ENCODE measurements around the gene MSH2.
"Not testable (repeated sequence)": the region's sequence is repeated elsewhere in the genome, so short reads cannot be mapped to it uniquely, and the experiment has no call there.

MSH2 gene

DNA sequence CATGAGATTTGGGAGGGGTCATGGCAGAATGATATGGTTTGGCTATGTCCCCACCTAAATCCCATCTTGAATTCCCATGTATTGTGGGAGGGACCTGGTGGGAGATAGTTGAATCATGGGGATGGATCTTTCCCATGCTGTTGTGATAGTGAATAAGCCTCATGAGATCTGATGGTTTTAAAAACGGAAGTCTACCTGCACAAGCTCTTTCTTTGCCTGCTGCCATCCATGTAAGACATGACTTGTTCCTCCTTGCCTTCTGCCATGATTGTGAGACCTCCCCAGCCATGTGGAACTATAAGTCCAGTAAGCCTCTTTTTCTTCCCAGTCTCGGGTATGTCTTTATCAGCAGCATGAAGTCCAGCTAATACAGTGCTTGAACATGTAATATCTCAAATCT lies 5.0 kb downstream of the MSH2 start:
- DNase-seq (ENCODE audit: low read depth), result not testable (repeated sequence)

- DNase-seq (ENCODE audit: low read depth), result no peak
Observed at GRCh38 chr2:47414682-47415458, 11.9 kb downstream of the MSH2 start.

DNA sequence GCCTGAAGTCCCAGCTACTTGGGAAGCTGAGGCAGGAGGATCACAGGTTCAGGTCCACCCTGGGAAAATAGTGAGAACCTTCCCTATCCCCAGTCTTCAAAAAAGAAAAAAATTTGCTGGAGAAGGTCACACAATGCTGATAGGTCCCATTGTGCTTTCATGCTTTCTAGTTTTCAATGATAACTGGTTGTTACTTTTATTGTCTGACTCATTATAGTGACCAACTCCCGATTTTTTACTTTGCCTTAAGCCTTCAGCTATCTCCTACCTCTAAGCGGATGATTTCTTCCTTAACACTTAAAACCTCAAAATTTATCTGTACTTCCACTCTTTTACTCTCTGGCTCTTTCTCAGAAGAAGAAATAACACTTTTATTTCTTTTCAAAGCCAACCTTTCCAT lies 17.3 kb downstream of the MSH2 start:
- no peak for DNase-seq (ENCODE audit: low read depth)

DNA sequence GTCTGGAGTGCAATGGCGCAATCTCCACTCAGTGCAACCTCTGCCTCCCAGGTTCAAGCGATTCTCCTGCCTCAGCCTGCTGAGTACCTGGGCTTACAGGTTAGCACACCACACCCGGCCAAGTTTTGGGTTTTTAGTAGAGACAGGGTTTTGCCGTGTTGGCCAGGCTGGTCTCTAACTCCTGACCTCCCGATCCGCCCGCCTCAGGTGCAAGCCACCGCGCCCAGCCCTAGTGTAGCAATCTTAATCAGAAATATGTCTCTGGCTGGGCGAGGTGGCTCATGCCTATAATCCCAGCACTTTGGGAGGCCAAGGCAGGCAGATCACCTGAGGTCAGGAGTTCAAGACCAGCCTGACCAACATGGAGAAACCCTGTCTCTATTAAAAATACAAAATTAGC lies 17.7 kb downstream of the MSH2 start:
- not testable (repeated sequence) for DNase-seq (ENCODE audit: low read depth)

GRCh38 chr2:47422016-47422415 lies 19.1 kb downstream of the MSH2 start:
- DNase-seq (ENCODE audit: low read depth), result no peak

DNA sequence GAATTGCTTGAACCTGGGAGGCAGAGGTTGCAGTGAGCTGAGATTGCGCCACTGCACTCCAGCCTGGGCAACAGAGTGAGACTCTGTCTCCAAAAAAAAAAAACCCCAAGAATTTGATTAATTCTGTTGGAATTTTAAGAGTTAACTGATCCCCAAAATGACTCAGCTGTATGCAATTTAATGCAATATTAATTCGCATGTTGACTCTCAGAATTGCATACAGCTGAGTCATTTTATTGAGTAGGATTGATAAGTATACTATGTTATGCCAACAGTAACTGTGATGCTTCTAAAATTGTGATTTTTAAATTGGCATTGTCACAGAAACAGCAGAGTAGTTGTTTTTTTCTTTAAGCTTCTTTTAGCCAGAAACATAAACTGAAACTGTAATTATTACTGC lies 19.6 kb downstream of the MSH2 start:
- DNase-seq (ENCODE audit: low read depth), result no peak

DNA sequence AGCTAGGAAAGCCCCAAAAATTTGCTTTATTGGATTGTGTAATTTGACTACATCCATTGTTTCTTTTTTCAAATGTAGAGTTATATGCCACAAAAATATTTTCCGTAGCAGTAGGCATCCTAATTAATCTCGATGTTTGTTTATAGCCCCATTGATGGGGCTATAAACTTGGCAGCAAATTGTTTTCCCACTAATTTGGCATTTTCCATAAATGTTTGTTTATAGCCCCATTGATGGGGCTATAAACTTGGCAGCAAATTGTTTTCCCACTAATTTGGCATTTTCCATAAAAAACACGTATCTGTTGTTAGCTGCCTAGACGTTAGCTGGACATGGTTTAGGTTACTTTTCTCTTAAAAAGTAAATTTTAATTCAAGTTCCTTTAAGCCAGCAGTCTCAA lies 23.8 kb downstream of the MSH2 start:
- DNase-seq (ENCODE audit: low read depth), result no peak

DNA sequence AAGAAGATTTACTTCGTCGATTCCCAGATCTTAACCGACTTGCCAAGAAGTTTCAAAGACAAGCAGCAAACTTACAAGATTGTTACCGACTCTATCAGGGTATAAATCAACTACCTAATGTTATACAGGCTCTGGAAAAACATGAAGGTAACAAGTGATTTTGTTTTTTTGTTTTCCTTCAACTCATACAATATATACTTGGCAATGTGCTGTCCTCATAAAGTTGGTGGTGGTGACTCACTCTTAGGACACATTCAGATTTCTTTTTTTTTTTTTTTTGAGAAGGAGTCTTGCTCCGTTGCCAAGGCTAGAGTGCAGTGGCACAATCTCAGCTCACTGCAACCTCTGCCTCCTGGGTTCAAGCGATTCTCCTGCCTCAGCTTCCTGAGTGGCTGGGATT lies 26.8 kb downstream of the MSH2 start:
- DNase-seq (ENCODE audit: low read depth), result no peak

- not testable (repeated sequence) for DNase-seq (ENCODE audit: low read depth)
Observed at GRCh38 chr2:47433006-47433405, 30.1 kb downstream of the MSH2 start.

DNA sequence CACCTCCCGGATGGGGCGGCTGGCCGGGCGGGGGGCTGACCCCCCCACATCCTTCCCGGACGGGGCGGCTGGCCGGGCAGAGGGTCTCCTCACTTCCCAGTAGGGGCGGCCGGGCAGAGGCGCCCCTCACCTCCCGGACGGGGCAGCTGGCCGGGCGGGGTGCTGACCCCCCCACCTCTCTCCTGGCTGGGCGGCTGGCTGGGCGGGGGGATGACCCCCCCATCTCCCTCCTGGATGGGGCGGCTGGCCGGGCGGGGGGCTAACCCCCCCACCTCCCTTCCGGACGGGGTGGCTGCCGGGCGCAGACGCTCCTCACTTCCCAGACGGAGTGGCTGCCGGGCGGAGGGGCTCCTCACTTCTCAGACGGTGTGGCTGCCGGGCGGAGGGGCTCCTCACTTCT lies 30.5 kb downstream of the MSH2 start:
- DNase-seq (ENCODE audit: low read depth), result not testable (repeated sequence)

DNA sequence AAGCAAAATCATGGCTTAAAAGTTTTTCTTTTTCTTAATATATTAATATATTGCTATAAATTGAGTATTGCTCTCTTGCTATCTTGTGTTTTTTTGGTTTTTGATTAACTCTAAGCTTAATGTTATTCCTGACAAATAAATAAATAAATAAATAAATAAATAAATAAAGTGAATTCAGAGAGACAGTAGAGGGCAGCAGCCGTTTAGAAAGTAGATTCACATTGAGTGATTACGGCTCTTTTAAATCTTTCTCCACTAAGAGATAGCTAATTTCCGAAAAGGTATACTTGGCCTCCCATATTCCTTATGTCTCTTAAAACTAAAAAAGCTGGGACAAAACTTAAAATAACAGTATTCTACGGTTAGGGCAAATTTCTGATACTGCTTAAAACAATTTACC lies 34.3 kb downstream of the MSH2 start:
- no peak for DNase-seq (ENCODE audit: low read depth)

DNA sequence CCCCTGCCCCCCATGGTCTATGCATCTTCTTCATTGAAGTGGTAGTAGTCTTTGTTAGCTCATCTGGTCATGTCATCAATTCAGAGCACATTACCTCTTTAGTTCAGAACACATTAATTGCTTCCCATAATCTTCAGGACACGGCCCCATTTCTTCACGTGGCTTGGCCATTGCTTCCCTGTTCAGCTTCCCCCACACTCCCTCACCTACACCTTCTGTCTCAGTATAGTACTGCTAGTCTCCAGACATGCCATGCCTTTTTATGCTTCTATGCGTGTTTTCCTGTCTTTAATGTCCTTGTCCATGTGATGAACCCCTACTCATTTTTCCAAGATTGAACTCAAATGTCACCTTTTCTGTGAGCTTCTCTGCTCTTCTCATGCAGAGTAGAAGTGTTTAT lies 35.1 kb downstream of the MSH2 start:
- DNase-seq (ENCODE audit: low read depth), result no peak

- no peak for DNase-seq (ENCODE audit: low read depth)
Observed at GRCh38 chr2:47438783-47439182, 35.8 kb downstream of the MSH2 start.

- DNase-seq (ENCODE audit: low read depth), result no peak
Observed at GRCh38 chr2:47451790-47452189, 48.8 kb downstream of the MSH2 start.

- DNase-seq (ENCODE audit: low read depth), result no peak
Observed at GRCh38 chr2:47452761-47453160, 49.8 kb downstream of the MSH2 start.

DNA sequence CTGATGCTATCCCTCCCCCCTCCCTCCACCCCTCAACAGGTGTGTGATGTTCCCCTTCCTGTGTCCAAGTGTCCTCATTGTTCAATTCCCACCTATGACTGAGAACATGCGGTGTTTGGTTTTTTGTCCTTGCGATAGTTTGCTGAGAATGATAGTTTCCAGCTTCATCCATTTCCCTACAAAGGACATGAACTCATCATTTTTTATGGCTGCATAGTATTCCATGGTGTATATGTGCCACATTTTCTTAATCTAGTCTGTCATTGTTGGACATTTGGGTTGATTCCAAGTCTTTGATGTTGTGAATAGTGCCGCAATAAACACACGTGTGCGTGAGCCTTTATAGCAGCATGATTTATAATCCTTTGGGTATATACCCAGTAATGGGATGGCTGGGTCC lies 51.9 kb downstream of the MSH2 start:
- not testable (repeated sequence) for DNase-seq (ENCODE audit: low read depth)

- no peak for DNase-seq (ENCODE audit: low read depth)
Observed at GRCh38 chr2:47455411-47455810, 52.5 kb downstream of the MSH2 start.

DNA sequence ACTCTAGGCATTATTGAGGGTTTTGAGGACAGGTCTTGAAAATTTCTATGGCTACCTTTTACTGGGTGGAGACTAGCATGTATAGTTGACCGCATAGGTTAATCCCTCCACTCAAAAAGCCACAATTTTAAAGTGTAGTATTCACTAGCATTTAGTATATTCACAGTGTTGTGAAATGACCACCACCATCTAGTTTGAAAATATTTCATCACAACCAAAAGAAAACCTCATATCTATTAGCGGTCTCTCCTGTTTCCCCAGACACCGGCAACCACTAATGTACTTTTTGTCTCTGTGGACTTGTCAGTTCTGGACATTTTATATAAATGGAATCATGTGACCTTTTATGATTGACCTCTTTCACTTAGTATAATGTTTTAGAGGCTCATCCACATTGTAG lies 53.9 kb downstream of the MSH2 start:
- no peak for DNase-seq (ENCODE audit: low read depth)

GRCh38 chr2:47457268-47457667 lies 54.3 kb downstream of the MSH2 start:
- DNase-seq (ENCODE audit: low read depth), result no peak

DNA sequence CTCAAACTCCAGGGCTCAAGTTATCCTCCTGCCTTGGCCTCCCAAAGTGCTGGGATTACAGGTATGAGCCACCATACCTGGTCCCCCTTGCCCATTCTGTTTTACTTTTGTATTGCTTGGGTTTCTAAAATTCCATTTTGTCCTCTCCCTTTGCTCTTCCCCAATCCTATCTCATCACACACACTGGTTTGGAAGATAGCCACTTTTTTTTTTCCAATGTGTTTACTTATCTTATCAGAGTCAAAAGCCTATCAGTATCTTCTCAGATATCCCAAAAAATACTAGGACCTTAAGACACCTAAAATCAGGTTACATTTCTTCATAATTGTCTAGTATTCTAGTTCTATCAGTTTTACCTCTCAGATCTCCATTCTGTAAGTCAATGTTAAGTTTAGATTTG lies 56.1 kb downstream of the MSH2 start:
- DNase-seq (ENCODE audit: low read depth), result no peak

DNA sequence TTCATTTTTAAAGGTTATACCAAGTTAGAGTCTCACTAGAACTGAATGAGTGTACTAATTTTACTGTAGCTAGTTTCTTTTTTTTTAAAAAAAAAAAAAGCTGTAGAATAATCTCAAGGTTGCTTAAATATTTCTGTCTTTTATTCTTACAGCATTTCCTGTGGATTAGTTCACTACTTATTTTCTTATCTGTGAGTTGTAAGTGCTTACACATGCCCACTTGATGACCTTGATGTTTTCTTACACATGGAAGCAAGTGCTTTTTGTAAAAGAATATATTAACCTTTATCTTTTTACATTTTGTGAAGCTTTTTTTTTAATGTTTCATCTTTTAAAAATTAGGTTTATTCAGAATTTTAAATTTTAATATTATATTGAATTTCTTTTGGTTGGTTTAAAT lies 57.8 kb downstream of the MSH2 start:
- DNase-seq (ENCODE audit: low read depth), result no peak

GRCh38 chr2:47471429-47472116 lies 68.6 kb downstream of the MSH2 start:
- no peak for DNase-seq (ENCODE audit: low read depth)

- no peak for DNase-seq (ENCODE audit: low read depth)
Observed at GRCh38 chr2:47479863-47480262, 76.9 kb downstream of the MSH2 start.

DNA sequence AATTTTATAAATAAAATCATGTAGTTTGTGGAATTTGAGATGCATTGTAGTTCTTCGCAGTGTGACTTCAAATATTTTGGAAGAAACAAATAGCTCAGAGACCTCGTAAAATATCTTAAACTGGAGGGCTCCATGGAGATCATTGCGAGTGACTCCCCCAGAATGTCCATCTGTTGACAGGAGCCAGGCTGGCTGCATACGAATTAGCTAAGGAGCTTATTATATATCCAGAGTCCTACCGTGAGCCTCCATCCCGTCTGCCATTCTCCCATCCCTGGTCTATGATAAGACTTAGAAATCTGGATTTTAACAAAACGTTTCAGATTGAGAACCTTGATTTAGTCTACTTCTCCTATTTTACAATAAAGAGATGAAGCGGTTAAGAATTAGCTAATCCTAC lies 80.2 kb downstream of the MSH2 start:
- no peak for DNase-seq (ENCODE audit: low read depth)
